Neuron (in vitro differentiated cells): ENCODE data around the gene SRGAP2C.
"Not testable (repeated sequence)": the region's sequence is repeated elsewhere in the genome, so short reads cannot be mapped to it uniquely, and the experiment has no call there.

Experiments used
- H2AFZ ChIP-seq: one replicate; pipeline ENCODE4 v1.6.1; 2013; ENCODE audit warnings: low read depth, mild to moderate bottlenecking, inconsistent platforms, low read length, moderate library complexity
- H3K27me3 ChIP-seq: one replicate; pipeline ENCODE4 v1.6.1; 2013; ENCODE audit warnings: low read length; ENCODE audit not compliant: insufficient read depth
- H3K36me3 ChIP-seq: one replicate; pipeline ENCODE4 v1.6.1; 2013; ENCODE audit warnings: low read length; ENCODE audit not compliant: insufficient read depth
- H3K4me1 ChIP-seq: one replicate; pipeline ENCODE4 v1.6.1; 2013; ENCODE audit warnings: low read length; ENCODE audit not compliant: insufficient read depth
- H3K4me3 ChIP-seq: 2 replicates; pipeline ENCODE4 v1.5.1; 2013; ENCODE audit warnings: mild to moderate bottlenecking, low read length, moderate library complexity
- H3K9me3 ChIP-seq: one replicate; pipeline ENCODE4 v1.6.1; 2013; ENCODE audit warnings: low read length

SRGAP2C gene

DNA sequence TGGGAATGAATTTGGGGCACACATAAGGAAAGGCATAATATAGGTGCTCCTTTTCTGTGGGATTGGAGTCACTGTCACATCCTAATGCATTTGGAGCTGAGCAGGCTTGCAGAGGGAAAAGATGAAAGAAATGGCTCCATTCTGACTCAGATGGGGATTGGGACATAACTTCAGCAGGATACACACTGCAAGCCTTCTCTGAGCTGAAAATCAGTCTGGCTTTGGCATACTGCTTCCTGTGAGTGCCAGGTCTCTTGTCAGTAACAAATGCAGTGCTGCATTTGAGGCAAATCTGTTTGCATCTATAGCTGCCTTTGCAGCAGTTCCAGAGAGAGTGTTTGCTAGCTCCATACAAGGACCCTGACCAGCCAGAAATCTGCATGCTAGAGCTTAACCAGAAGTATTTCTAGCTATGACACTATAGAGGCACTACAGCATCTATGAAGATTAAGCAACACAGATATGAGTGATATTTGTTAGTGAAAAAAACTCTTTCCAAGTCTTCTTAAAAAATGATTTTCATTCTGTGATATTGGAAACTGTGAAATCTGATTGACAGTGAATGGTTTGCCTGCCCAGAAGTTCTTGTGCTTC, 98.9 kb downstream of the SRGAP2C start:
- H3K27me3 ChIP-seq, H3K4me3 ChIP-seq, H2AFZ ChIP-seq, H3K4me1 ChIP-seq, H3K36me3 ChIP-seq, H3K9me3 ChIP-seq: not testable (repeated sequence)

DNA sequence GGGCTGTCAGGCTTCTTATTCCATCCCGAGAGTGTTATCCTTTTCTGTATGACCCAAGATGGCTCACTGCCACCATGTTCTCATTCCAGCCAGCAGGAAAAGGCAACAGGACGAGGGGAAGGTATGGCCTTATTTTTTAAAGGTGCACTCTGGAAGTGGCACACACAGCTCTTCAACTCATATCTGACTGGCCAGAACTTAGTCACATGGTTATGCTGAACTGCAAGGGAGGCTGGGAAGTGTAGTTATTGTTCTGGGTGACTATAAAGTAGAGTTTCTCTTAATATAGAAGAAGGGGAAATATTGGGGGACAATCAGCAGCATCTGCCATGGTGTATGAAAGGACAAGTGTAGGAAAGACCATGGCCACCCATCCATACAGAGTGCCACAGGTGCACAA, 107.8 kb downstream of the SRGAP2C start:
- H3K4me3 ChIP-seq, H2AFZ ChIP-seq, H3K36me3 ChIP-seq, H3K27me3 ChIP-seq, H3K4me1 ChIP-seq, H3K9me3 ChIP-seq: not testable (repeated sequence)

DNA sequence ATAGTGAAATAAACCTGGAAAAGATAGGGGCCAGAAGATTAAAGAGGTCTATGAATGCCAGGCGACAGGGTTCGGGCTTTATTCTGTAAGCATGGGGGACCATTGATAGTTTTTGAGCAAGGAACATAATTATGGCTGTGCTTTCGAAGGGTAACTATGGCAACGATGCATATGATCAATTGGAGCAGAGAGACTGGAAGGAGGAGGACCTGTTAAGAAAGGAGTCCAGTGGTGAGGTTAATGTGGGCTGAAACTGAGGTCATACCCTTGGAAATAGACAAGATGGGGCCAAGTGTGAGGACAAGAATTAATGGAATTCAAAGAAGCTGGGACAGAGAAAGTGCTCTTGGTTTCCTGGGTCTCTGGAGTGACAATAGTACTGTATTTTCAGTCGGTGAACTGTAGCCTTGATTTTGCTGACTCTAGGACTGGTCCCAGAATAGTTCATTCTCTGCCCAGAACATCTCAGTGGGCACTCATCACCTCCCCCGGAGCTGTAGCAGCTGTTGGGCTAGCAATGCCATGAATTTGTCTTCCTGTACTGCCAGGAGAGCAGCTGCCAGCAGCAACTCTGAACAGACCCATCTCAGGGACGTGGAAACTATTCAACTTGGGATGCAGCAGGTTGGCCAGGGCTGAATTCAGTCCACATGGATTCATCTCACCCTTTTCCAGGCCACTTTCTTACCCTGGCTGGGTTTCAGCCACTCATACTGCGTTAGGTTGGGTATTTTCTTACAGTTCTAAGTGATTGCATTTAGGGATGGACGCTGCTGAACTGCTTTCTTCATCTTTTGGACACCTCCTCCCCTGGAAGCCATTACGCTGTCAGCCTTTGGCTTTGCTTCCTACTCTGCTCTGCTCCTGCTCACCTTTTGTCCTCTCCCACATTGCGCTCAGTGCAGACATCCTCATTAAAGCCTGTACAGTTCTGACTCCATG, 108.8 kb downstream of the SRGAP2C start:
- not testable (repeated sequence) for H3K36me3 ChIP-seq, H3K4me3 ChIP-seq, H3K4me1 ChIP-seq, H2AFZ ChIP-seq, H3K27me3 ChIP-seq, H3K9me3 ChIP-seq

DNA sequence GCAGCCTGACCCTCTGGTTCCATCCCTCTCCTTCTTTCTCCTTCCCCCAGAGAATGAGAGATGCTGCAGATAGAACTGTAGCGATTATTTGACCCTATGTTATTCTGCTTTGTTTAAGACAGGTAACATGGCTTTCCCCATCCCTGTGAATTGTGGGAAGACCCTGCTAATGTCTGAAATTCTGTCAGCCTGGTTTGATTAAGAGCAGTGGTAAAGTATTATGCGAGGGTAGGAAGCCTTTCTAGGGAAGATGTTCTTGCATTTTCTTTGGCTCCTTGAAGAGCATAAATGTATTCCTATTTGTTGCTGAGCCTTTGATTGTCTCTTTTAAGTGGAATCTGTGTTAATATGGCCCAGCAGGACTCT, 109.4 kb downstream of the SRGAP2C start:
- H3K36me3 ChIP-seq, H3K27me3 ChIP-seq, H3K9me3 ChIP-seq, H3K4me1 ChIP-seq, H2AFZ ChIP-seq, H3K4me3 ChIP-seq: not testable (repeated sequence)

DNA sequence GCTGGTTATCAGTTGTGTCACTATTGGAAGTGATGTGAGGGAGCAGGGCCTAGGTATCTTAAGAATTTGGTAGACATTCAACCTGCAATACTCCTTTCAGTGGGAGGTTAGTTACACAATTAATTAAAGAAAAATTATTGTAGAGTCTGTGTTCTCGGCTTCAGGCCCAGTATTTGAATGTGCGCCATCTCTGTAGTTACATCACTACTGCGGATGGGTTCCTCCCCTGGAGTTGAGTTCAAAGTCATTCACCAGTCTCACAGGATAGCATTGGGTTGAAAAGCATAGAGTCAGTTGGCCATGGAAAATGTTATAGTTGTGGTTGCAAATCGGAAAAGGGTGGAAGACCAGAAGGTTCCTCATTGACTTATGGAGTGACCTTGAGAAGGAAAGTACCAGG, 111.8 kb downstream of the SRGAP2C start:
- not testable (repeated sequence) for H3K9me3 ChIP-seq, H2AFZ ChIP-seq, H3K36me3 ChIP-seq

DNA sequence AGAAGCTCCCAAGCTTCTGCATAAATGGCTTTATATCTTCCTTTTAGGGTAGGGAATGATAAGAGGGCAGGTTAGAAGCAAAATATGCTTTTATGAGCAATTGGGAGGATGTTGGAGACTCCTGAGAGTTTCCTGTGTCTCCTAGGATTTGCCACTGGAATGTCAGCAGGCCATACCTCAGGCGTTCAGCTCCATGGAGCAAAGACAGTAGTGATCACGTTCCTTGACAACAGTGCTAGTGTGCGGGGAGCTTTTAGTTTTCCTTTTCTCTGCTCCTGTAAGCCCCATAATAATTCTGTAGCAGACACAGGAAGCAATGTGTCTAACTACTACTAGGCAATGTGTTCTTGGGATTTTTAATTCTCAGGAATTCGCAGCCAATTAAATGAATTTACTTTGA, 113.8 kb downstream of the SRGAP2C start:
- H3K36me3 ChIP-seq, H3K4me3 ChIP-seq, H3K4me1 ChIP-seq, H3K27me3 ChIP-seq, H2AFZ ChIP-seq, H3K9me3 ChIP-seq: not testable (repeated sequence)

More for the DNA sequence above, 111.8 kb downstream of the SRGAP2C start:
- not testable (repeated sequence) for H3K4me3 ChIP-seq, H3K4me1 ChIP-seq, H3K27me3 ChIP-seq

DNA sequence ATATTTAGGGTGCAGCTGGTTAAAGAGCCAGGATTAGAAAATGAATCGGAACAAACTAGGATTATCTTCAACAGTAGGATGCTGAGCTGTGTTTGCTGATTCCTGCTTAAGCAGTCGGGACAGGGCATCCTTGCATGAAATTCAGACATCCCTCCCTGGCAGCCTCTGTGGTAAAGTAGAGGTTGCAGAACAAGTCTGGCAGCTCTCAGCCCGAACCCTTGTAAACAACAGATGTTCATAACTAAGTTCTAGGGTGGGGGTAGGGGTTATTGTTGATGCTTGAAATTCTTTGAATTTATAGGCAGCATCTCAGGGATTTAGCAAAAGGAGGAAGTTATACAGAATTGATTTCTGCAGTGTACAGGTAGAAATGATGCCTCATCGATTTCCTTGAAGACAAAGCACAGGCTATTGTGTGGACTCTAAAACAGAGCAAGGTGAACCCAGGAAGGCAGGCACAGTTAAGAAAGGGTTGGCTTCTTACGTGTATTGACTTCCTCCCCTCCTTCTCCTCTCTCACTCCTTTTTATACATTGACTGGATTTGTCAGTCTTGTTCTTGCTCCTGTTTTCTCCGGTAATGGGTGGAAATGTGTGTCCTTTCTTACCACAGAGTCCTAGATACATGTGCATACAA, 114.9 kb downstream of the SRGAP2C start:
- not testable (repeated sequence) for H3K4me3 ChIP-seq, H3K36me3 ChIP-seq, H3K4me1 ChIP-seq, H3K9me3 ChIP-seq, H2AFZ ChIP-seq, H3K27me3 ChIP-seq

DNA sequence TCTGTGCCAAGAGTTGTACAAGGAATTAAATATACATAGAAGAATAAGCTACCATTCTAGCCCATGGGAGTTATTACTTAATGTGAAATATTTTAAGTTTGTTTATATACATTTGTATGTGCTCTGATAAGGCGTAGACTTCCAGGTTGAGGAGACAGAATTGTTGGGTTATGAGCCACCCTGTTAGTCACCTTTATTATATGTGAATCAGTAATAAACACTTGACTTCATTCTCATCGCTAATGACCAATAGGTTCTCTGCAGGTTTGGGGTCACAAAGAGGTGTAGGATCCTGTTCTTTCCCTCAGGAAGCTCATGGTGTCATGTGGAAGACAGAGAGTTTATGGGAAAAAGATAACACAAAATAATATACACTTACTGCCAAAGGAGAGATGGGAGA, 117.1 kb downstream of the SRGAP2C start:
- not testable (repeated sequence) for H3K27me3 ChIP-seq, H3K4me3 ChIP-seq, H3K9me3 ChIP-seq, H3K36me3 ChIP-seq, H3K4me1 ChIP-seq, H2AFZ ChIP-seq

DNA sequence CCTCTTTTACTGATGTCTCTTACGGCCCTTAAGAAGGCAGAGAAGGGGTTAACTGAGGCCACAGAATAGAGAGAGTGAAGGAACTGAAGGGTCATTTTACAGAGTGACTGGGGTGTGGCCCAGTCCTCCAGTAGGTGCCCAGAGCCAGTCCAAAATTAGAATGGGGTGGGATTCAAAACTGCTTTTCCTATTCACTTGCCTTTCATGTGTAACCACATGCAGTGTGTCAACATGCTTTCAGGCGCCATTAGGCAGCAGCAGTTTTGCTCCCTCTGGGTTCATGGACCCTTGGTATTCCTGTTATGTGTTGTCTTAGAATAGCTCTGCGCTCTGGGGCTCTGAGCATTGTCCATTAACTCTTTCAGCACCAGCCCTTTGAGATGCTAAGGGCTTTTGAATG, 123.0 kb downstream of the SRGAP2C start:
- not testable (repeated sequence) for H3K27me3 ChIP-seq, H2AFZ ChIP-seq, H3K36me3 ChIP-seq, H3K4me3 ChIP-seq, H3K4me1 ChIP-seq, H3K9me3 ChIP-seq

DNA sequence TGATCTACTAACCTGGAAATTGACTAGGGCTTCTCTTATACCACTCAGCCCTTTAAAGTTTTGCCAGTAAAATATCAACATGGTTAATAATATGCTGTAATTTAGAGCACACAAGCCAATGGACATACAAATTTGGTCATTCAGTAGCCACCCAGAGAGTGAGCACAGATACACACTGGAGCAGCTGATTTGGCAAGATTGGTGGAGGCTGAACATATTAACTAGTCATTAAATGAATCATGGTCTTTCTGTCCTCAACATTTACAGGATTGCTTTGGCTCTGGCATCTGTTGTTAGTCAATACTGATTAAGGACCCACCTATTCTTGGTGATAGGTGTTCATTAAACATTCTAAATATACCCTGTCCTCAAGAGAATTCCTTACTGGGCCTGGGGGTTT, 130.7 kb downstream of the SRGAP2C start:
- not testable (repeated sequence) for H3K4me1 ChIP-seq, H3K9me3 ChIP-seq, H2AFZ ChIP-seq, H3K4me3 ChIP-seq, H3K27me3 ChIP-seq, H3K36me3 ChIP-seq

DNA sequence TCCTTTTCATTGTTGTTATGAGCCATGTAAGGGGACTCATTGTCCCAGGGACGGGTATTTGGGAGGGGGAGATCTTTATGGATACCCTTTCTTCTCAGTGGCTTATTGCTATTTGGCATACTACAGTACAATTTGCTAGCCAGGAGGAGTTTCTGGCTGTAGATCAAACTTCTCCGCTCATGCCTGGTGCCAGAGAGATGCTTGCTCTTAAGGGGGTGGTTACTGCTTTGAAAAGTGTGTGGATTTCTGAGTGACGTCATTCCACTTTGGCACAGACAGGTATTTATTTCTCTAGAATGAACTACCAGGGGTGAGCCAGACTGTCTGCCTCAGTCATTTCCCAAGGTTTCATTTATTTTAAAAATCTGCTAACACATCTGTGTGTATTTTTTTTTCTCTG, 131.3 kb downstream of the SRGAP2C start:
- not testable (repeated sequence) for H3K27me3 ChIP-seq, H3K9me3 ChIP-seq, H3K36me3 ChIP-seq, H2AFZ ChIP-seq, H3K4me3 ChIP-seq, H3K4me1 ChIP-seq

DNA sequence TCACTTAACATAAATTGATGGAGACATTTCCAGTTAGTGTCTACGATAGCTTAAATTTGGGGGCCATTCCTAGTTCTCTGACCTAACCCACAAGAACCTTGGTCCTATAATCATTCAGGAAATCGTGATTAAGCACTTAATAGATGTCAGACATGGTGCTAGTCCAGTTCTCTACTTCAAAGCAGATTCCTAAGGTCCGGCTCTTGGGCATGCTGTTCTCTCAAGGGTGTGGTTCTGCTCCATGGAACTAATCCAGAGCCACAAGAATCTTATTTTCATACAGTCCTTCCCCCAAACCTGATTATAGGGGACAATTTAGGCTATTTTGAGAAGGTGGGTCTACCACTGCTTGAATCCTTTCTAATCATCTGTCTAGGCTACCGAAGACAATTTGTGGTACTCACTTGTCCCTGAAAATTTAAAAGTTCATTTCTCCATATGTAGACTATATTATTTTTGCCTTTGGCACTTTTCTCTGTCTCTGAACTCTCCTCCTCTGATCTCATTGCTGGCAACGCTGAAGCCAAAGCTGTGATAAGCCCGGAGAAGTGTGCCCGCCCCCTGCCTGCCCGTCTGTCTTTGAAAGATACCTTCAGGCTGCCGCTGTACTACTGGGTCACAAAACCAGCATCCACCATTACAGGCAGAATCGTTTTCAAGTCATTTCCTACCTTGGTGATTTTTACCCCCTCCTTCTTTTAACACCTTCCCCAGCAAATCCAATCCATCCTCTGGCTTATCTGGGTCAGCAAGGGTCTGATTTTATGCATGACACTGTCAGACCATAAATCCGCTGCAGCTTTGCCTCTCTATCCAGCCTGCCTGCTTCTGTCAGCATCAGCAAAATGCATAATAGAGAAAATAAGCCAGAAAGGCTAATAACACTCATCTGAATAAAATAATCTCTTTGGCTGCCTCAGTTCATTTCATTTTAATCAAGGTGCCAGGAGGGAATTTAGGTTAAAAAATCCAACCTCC, 133.0 kb downstream of the SRGAP2C start:
- not testable (repeated sequence) for H3K9me3 ChIP-seq, H2AFZ ChIP-seq, H3K4me1 ChIP-seq, H3K27me3 ChIP-seq, H3K36me3 ChIP-seq, H3K4me3 ChIP-seq

DNA sequence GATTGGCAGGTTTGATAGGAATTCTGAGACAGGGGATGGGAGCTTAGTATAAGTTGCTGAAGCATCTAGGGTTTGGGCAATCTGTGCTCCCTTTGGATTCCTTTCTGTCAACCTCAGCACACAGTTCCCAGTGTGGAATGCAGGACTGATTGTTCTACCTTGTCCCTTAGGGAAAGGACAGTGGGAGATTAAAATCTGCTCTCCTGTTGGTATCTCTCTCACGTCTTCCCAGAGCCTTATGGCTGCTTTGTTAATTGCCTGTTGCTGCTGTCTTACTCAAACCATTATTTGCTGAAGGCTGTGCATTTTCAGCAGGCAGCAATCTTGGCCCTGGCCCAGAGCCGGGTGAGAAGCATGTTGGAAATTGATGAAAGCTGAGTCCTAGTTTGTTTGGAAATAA, 133.9 kb downstream of the SRGAP2C start:
- H3K4me1 ChIP-seq = not testable (repeated sequence)

More for the DNA sequence above, 133.9 kb downstream of the SRGAP2C start:
- H3K36me3 ChIP-seq, H3K27me3 ChIP-seq, H2AFZ ChIP-seq, H3K9me3 ChIP-seq, H3K4me3 ChIP-seq: not testable (repeated sequence)
